Calu3 (cell line): ENCODE results near the gene AMELX. TPM values are rescaled to one million over a fixed set of nuclear protein-coding genes. Genes with fewer than 3 reads are reported as not detected.

Source experiments
- BruUV-seq: library from RNA; stranded (reverse); fragments of 400-500 nt; replicated peaks from 2 replicates; lab custom pipeline; 2021; lab: Mats Ljungman, UMichigan
- CTCF ChIA-PET: fragments of 300-600 bp; sonication (Branson Sonifier 250); formaldehyde crosslinking; loops from one replicate; lab custom pipeline; 2022; ENCODE audit warnings: antibody characterized with exemption; lab: Charles Lee
- DNase-seq: peaks from one replicate; pipeline ENCODE4 v3.0.0; 2022
- H3K27ac Mint-ChIP-seq: one replicate; pipeline ENCODE4 v1.8.0; 2022; ENCODE audit warnings: mixed read lengths; ENCODE audit not compliant: unreplicated experiment
- H3K27me3 Mint-ChIP-seq: one replicate; pipeline ENCODE4 v1.8.0; 2022; ENCODE audit warnings: mixed read lengths; ENCODE audit not compliant: unreplicated experiment
- H3K36me3 Mint-ChIP-seq: one replicate; pipeline ENCODE4 v1.8.0; 2022; ENCODE audit warnings: mild to moderate bottlenecking, moderate library complexity, mixed read lengths; ENCODE audit not compliant: insufficient read depth, unreplicated experiment
- H3K4me1 Mint-ChIP-seq: one replicate; pipeline ENCODE4 v1.8.0; 2022; ENCODE audit warnings: mild to moderate bottlenecking, low read depth, mixed read lengths; ENCODE audit not compliant: unreplicated experiment
- H3K4me3 Mint-ChIP-seq: one replicate; pipeline ENCODE4 v1.8.0; 2022; ENCODE audit warnings: mild to moderate bottlenecking, low read depth, moderate library complexity, mixed read lengths; ENCODE audit not compliant: unreplicated experiment
- H3K9me3 Mint-ChIP-seq: one replicate; pipeline ENCODE4 v1.8.0; 2022; ENCODE audit warnings: low read depth, mixed read lengths; ENCODE audit not compliant: unreplicated experiment
- intact Hi-C: fragments of 100-400 bp; cut with micrococcal nuclease; formaldehyde crosslinking; loops from one replicate; pipeline ENCODE4 v1.10.0; 2022; ENCODE audit not compliant: unreplicated experiment
- total RNA-seq: library from RNA; stranded (reverse); gene quantifications from 2 replicates; pipeline ENCODE4 v1.2.3, GENCODE V29; 2022
- TF ChIP-seq, protein P1 (sequence below): fragments of 200-600 bp; IDR thresholded peaks from one replicate; pipeline ENCODE4 v1.8.0; 2022; ENCODE audit warnings: antibody characterized with exemption; ENCODE audit not compliant: unreplicated experiment

AMELX gene
- total RNA-seq, 1 experiment from 2014 or later, result not detected

DNA sequence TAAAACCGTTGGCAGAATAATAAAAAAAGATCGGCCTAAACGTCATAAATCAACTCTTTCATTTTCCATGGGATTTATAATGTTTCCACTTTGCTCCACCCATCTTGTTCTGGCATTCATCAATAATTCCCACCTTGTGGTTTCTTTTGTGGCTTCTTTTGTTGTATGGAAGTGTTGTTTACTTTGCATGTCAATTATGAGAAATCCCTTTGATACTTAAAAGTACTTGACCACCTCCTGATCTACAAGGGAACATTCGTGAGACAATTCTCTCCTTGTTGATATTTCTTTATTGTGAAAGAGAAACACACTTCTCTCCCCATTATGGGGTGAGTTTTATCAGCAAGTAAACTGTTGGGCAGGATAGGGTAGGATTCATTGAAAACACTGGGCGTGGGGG, 2.8 kb downstream of the AMELX start:
- H3K4me1 Mint-ChIP-seq, result no peaks in the 10 kb centered on the region
- CTCF ChIA-PET, result no interaction called here
- no peak for DNase-seq
- TF ChIP-seq, protein P1, sequence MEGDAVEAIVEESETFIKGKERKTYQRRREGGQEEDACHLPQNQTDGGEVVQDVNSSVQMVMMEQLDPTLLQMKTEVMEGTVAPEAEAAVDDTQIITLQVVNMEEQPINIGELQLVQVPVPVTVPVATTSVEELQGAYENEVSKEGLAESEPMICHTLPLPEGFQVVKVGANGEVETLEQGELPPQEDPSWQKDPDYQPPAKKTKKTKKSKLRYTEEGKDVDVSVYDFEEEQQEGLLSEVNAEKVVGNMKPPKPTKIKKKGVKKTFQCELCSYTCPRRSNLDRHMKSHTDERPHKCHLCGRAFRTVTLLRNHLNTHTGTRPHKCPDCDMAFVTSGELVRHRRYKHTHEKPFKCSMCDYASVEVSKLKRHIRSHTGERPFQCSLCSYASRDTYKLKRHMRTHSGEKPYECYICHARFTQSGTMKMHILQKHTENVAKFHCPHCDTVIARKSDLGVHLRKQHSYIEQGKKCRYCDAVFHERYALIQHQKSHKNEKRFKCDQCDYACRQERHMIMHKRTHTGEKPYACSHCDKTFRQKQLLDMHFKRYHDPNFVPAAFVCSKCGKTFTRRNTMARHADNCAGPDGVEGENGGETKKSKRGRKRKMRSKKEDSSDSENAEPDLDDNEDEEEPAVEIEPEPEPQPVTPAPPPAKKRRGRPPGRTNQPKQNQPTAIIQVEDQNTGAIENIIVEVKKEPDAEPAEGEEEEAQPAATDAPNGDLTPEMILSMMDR, result no peak
- no TSS peak for BruUV-seq
- intact Hi-C loops, result no loop called here
- H3K4me3 Mint-ChIP-seq, result no peak overlapping the region
- no peak overlapping the region for H3K27ac Mint-ChIP-seq
- no peaks in the 10 kb centered on the region for H3K9me3 Mint-ChIP-seq
- no peaks in the 10 kb centered on the region for H3K27me3 Mint-ChIP-seq
- H3K36me3 Mint-ChIP-seq, result no peaks in the 10 kb centered on the region

DNA sequence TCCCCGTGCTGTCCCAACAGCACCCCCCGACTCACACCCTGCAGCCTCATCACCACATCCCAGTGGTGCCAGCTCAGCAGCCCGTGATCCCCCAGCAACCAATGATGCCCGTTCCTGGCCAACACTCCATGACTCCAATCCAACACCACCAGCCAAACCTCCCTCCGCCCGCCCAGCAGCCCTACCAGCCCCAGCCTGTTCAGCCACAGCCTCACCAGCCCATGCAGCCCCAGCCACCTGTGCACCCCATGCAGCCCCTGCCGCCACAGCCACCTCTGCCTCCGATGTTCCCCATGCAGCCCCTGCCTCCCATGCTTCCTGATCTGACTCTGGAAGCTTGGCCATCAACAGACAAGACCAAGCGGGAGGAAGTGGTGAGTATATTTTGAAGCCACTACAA, 5.4 kb downstream of the AMELX start:
- no TSS peak for BruUV-seq
- Mint-ChIP-seq H3K4me3 (no peak overlapping the region), H3K9me3 (no peaks in the 10 kb centered on the region), H3K27me3 (no peaks in the 10 kb centered on the region), H3K27ac (no peak overlapping the region), H3K36me3 (no peaks in the 10 kb centered on the region), H3K4me1 (no peaks in the 10 kb centered on the region)
- no peak for DNase-seq
- intact Hi-C loops, result no loop called here
- CTCF ChIA-PET, result no interaction called here
- TF ChIP-seq, protein P1, result no peak

DNA sequence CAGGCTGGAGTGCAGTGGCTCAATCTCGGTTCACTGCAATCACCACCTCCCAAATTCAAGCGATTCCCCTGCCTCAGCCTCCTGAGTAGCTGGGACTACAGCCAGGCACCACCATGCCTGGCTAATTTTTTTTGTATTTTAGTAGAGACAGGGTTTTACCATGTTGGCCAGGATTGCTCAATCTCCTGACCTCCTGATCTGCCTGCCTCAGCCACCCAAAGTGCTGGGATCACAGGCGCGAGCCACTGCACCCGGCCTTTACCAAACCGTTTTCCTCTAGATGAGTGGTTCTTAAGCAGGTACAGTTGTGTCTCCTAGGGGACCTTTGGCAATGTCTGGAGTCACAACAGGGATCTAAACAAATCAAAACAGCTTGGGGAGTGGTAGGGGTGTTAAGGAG, 11.6 kb downstream of the AMELX start:
- H3K9me3 Mint-ChIP-seq, result no peaks in the 10 kb centered on the region
- no peaks in the 10 kb centered on the region for H3K4me1 Mint-ChIP-seq
- no TSS peak for BruUV-seq
- DNase-seq, result no peak
- no peak overlapping the region for H3K27ac Mint-ChIP-seq
- no peaks in the 10 kb centered on the region for H3K36me3 Mint-ChIP-seq
- intact Hi-C loops, result no loop called here
- TF ChIP-seq, protein P1, result no peak
- CTCF ChIA-PET, result no interaction called here
- no peak overlapping the region for H3K4me3 Mint-ChIP-seq
- H3K27me3 Mint-ChIP-seq, result peaks cover 12% of the 10 kb centered on the region

DNA sequence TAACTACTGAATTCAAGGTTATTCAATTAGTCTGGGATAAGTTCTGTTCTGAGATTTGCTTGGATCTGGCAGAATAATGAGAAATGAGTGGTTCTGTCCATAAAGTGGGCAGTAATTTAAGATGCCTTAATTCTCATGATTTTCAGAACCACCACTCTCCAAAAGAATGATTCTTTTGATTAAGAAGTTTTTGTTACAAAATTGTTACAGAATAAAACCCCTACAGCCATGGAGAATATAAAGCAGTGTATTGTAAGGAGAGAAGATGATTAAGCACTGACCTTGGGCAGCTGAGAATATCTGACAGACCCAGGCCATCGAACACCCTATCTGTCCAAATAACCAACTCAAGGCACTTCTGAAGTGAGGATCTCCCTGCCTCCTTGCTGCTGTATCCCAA, 12.4 kb downstream of the AMELX start:
- Mint-ChIP-seq H3K27me3 (peaks cover 12% of the 10 kb centered on the region), H3K9me3 (no peaks in the 10 kb centered on the region), H3K4me3 (no peak overlapping the region), H3K27ac (no peak overlapping the region), H3K4me1 (no peaks in the 10 kb centered on the region), H3K36me3 (no peaks in the 10 kb centered on the region)
- no peak for DNase-seq
- intact Hi-C loops, result no loop called here
- CTCF ChIA-PET, result no interaction called here
- BruUV-seq, result no TSS peak
- TF ChIP-seq, protein P1, result no peak

DNA sequence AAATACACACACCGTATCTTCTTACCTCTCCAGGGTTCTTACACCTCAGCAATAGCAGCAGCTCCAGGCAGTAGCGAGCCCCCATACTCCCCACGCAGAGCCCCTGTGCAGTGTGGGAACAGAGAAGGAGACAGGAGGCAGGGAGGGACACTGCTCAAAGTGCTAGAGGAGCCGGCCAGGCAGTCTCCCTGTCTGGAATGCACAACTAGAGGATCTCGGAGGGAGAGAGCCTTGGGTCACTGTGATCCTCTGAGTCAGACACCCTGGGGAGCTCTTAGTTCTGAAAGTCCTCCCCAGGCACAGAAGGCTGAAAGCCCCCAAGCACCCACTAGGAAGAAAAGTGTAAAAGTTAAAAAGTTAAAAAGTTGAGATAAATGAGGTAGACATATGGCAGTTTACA, 16.0 kb downstream of the AMELX start:
- intact Hi-C loops, result no loop called here
- Mint-ChIP-seq H3K9me3 (no peaks in the 10 kb centered on the region), H3K27ac (no peak overlapping the region), H3K36me3 (no peaks in the 10 kb centered on the region), H3K27me3 (peaks cover 12% of the 10 kb centered on the region), H3K4me1 (no peaks in the 10 kb centered on the region), H3K4me3 (no peak overlapping the region)
- DNase-seq, result no peak
- TF ChIP-seq, protein P1, result no peak
- CTCF ChIA-PET, result no interaction called here
- BruUV-seq, result no TSS peak
